ENCODE data around the gene DOHH.
"Not testable (repeated sequence)": the region's sequence is repeated elsewhere in the genome, so short reads cannot be mapped to it uniquely, and the experiment has no call there.

The DOHH gene

GRCh38 chr19:3534375-3535234 lies 34.1 kb upstream of the DOHH start:
- DNase-seq, result no peak

- no peak for DNase-seq
Observed at GRCh38 chr19:3533563-3534216, 33.2 kb upstream of the DOHH start.

GRCh38 chr19:3533033-3533432 lies 32.6 kb upstream of the DOHH start:
- no peak for DNase-seq

DNA sequence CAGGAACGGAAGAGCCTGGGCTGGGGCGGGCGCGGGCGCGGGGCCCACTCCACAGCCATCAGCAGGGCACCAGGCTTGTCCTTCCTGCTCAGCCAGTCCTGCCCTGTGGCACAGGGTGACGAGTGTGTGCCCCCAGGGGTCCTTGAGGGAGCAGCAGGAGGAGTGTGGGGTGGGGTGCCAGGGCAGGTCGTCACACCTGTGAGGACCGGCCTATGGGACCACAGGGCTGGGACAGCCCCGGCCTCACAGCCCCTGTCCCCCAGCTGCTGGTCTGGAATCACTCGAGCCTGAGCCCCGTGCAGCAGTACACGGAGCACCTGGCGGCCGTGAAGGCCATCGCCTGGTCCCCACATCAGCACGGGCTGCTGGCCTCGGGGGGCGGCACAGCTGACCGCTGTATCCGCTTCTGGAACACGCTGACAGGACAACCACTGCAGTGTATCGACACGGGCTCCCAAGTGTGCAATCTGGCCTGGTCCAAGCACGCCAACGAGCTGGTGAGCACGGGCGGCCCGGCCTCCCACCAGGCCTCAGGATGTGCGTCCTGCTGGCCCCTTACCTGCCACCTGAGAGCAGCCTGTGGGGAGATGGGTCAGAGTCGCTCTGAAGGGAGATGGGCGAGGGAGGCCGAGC lies 31.8 kb upstream of the DOHH start:
- no peak for DNase-seq

DNA sequence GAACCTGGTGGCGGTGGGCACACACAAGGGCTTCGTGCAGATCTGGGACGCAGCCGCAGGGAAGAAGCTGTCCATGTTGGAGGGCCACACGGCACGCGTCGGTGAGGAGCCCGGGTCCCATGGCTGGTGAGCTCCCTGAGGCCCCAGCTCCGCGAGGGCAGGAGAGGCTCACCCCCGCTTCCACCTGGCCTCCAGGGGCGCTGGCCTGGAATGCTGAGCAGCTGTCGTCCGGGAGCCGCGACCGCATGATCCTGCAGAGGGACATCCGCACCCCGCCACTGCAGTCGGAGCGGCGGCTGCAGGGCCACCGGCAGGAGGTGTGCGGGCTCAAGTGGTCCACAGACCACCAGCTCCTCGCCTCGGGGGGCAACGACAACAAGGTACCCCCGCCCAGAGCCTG lies 31.2 kb upstream of the DOHH start:
- no peak for DNase-seq

DNA sequence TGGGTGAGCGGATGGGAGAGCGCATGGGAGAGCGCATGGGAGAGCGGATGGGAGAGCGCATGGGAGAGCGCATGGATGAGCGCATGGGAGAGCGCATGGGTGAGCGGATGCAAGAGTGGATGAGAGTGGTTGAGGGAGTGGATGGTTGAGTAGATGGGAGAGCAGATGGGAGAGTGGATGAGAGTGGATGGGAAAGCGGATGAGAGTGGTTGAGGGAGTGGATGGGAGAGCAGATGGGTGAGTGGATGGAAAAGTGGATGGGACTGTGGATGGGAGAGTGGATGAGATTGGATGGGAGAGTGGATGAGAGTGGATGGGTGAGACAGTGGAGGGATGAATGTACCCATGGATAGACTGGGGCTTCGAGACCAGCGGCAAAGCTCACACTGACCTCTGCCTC lies 29.9 kb upstream of the DOHH start:
- no peak for DNase-seq

- DNase-seq, result not testable (repeated sequence)
Observed at GRCh38 chr19:3529299-3529698, 28.8 kb upstream of the DOHH start.

GRCh38 chr19:3528539-3529211 lies 28.2 kb upstream of the DOHH start:
- no peak for DNase-seq

- DNase-seq, result no peak
Observed at GRCh38 chr19:3528080-3528479, 27.6 kb upstream of the DOHH start.

- DNase-seq, result no peak
Observed at GRCh38 chr19:3527238-3527910, 26.9 kb upstream of the DOHH start.

- DNase-seq, result no peak
Observed at GRCh38 chr19:3526507-3527237, 26.2 kb upstream of the DOHH start.

GRCh38 chr19:3524904-3525451 lies 24.5 kb upstream of the DOHH start:
- DNase-seq, result no peak

DNA sequence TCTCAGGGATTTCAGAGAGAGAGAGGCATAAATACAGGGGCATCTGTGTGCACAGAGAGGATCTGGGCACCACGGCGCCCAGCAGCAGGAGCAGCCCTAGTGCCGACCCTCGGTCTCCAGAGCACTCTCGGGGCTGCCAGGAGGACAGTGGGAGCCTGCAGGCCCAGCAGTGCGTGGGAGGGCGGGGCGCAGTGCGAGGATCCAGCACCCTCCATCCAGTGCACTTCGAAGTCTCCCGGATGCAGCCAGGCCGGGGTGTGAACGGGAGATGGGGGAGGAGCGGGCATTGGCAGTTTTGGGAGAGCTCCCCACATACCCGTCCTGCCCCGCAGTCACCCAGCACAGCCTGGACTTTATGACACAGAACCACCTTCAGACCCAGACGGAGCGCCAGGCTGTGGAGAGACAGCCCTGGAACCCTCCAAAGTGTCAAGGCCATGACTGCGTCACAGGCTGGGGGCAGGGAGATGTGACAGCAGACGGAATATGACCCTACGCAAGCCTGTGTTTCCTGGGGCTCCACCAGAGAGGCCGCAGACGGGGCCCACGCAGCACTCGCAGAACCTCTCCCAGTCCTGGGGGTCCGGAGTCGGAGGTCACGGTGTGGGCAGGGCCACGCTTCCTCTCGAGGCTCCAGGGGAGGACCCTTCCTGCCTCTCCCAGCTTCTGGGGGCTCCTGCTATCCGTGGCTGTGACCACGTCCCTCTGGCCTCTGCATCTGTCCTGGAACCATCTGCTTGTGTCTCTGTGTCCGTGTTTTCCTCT lies 23.8 kb upstream of the DOHH start:
- DNase-seq, result no peak

GRCh38 chr19:3523361-3524077 lies 23.0 kb upstream of the DOHH start:
- no peak for DNase-seq

GRCh38 chr19:3522421-3523360 lies 22.2 kb upstream of the DOHH start:
- DNase-seq, result no peak

- no peak for DNase-seq
Observed at GRCh38 chr19:3521104-3521445, 20.6 kb upstream of the DOHH start.

DNA sequence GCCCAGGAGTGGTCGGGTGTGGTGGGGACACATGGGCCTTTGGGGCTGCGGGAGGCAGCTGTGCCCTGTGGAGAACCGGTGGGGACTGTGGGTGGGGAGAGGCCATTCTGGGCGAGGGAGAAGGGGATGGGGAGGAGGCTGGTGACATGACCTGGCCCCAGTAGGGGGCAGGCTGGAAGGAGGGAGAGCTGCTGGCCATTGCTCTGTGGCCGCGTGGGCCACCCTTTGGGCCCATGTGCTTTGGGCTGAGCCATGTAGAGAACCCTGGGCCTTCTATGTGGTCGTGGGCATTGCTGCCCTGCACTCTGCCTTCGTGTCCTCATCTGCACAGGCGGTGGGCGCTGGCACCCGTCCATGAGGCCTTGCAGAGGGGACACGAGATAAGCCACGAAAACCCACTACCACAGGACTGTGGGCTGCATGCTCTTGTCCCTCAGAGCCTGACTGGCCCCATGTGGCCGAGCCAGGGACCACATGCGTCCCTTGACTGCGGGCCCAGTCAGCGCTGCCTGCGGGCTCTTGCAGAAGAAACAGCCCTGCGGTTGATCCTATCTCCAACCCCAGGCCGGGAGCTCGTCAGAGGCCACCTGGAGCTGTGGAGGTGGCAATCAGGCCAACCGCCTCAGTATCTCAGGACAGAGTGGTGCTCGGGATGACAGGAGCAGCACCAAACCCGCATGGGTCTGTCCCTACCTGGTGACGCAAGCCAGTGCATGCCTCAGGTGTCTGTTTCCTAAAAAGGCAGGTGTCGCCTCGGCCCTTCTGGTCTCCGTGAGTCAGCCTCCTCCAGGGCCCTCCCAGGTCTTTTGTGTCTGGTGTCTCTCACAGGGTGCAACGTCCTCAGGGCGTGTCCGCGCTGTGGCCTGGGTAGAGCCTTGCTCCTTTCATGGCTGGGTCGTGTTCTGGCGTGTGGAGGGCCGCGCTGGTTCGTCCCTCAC lies 20.0 kb upstream of the DOHH start:
- no peak for DNase-seq

- DNase-seq, result no peak
Observed at GRCh38 chr19:3519126-3519525, 18.7 kb upstream of the DOHH start.

Measured in activated CD4-positive, alpha-beta T cell treated with anti-CD3 and anti-CD28 coated beads for 4 hours (primary cell).